Epithelial cell of proximal tubule (primary cell): Measurements from ENCODE around the gene WLS. TPM values are rescaled to one million over a fixed set of nuclear protein-coding genes. Genes with fewer than 3 reads are reported as not detected.

Experiments used
- DNase-seq: peaks from one replicate; pipeline ENCODE4 v3.0.0-alpha.2; 2011; ENCODE audit warnings: low read depth
- H3K4me3 ChIP-seq: 2 replicates; pipeline ENCODE4 v1.5.1; 2011; ENCODE audit warnings: low read depth, mild to moderate bottlenecking, low read length
- total RNA-seq: library from RNA; depleted of rRNA; stranded (reverse); fragments of >200 nt; gene quantifications from 2 replicates; pipeline ENCODE4 v1.2.3, GENCODE V29; 2015
- TF ChIP-seq, protein P1 (sequence below): conservative IDR thresholded peaks from 2 replicates; pipeline ENCODE4 v1.5.1; 2012; ENCODE audit warnings: low read depth, mild to moderate bottlenecking, low read length

The WLS gene
- total RNA-seq, 1 donor from 2014 or later = 14.4 TPM

- H3K4me3 ChIP-seq = no peak overlapping the region
- TF ChIP-seq, protein P1, sequence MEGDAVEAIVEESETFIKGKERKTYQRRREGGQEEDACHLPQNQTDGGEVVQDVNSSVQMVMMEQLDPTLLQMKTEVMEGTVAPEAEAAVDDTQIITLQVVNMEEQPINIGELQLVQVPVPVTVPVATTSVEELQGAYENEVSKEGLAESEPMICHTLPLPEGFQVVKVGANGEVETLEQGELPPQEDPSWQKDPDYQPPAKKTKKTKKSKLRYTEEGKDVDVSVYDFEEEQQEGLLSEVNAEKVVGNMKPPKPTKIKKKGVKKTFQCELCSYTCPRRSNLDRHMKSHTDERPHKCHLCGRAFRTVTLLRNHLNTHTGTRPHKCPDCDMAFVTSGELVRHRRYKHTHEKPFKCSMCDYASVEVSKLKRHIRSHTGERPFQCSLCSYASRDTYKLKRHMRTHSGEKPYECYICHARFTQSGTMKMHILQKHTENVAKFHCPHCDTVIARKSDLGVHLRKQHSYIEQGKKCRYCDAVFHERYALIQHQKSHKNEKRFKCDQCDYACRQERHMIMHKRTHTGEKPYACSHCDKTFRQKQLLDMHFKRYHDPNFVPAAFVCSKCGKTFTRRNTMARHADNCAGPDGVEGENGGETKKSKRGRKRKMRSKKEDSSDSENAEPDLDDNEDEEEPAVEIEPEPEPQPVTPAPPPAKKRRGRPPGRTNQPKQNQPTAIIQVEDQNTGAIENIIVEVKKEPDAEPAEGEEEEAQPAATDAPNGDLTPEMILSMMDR = no peak
- no peak for DNase-seq
These were observed 1.8 kb upstream of the WLS start for GRCh38 chr1:68234094-68234493.

DNA sequence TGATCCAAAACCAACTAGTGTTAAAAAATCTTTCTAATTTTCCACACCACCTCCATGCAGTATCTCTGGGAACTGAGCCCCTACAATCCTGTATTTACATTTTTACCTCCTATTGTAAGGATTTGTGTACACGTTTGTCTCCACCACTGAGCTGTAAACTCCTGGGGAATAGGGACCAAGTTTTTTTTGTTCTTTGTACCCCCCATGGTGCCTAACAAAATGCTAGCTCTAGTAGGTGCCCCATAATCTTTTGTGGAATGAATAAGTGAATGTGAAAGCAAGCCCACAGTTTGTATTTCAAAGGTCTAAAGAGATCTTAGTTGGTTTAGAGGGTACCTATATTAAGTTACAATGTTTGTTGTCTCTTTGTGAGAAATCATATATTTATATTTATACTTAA is 879 bp upstream of the WLS start:
- H3K4me3 ChIP-seq = peak overlapping the region; percentile 95
- DNase-seq = no peak
- TF ChIP-seq, protein P1 = no peak

DNA sequence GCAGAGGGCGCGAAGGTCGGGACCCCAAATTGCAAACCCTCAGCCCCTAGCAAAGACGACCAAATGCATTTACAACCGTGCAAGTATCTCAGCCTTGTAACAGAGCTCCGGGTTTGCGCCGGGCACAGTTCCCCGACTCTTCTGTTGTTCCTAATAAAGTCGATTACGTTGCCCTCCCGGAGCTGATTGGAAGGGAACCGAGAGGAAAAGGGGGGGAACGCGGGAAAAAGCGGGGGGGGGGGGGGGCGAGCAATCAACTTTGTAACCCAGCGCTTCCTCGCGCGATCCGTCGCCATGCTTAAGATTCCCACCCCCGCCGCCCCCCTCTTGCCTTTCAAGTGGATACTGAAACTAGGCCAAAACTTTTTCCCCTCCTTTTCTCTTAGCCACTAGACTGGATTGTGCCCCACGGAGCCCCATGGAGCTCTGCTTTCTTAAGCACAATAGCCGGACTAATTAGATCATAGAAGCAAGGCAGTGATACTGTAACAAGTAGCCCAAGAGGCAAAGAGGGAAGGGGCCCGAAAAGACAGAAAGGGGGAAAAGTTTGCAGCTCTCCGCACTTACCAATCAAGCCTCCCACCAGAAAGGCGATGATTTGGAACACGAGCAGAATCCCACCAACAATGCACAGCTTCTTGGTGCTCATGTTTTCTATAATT is 565 bp downstream of the WLS start:
- peak overlapping the region; percentile 95 for H3K4me3 ChIP-seq
- DNase-seq = no peak
- TF ChIP-seq, protein P1 = no peak

GRCh38 chr1:68230901-68231626 is 1.3 kb downstream of the WLS start:
- TF ChIP-seq, protein P1 = no peak
- peak overlapping the region; percentile 95 for H3K4me3 ChIP-seq
- DNase-seq = no peak

GRCh38 chr1:68230484-68230802 is 1.9 kb downstream of the WLS start:
- no peak for DNase-seq
- H3K4me3 ChIP-seq = peak overlapping the region; percentile 95
- TF ChIP-seq, protein P1 = no peak

GRCh38 chr1:68229650-68230483 is 2.5 kb downstream of the WLS start:
- DNase-seq = no peak
- peak overlapping the region; percentile 95 for H3K4me3 ChIP-seq
- TF ChIP-seq, protein P1 = no peak
